GM18867 (cell line): Measurements from ENCODE around the gene TOMM40.
"Not testable (repeated sequence)": the region's sequence is repeated elsewhere in the genome, so short reads cannot be mapped to it uniquely, and the experiment has no call there.

Source experiments
- ATAC-seq: cut with Tn5 transposase; IDR thresholded peaks from one replicate; pipeline ENCODE4 v1.9.1; 2021; ENCODE audit warnings: mild to moderate bottlenecking, moderate library complexity; ENCODE audit not compliant: unreplicated experiment

TOMM40 gene

GRCh38 chr19:44891016-44891882 is at the start of gene TOMM40:
TSS of gene TOMM40 (plus strand) at chr19:44891254. CDS start at chr19:44891416, 162 bp downstream.
- peak; percentile 63 for ATAC-seq

GRCh38 chr19:44845286-44845611 is 45.8 kb upstream of the TOMM40 start:
- no peak for ATAC-seq

GRCh38 chr19:44845612-44846454 is 45.2 kb upstream of the TOMM40 start, which contains the start of gene NECTIN2:
TSS of gene NECTIN2 (plus strand) at chr19:44846297. CDS start at chr19:44846526, 229 bp downstream.
- ATAC-seq: peak; percentile 44

GRCh38 chr19:44846455-44847143 is 44.5 kb upstream of the TOMM40 start:
- no peak for ATAC-seq

GRCh38 chr19:44847144-44848035 is 43.7 kb upstream of the TOMM40 start:
- no peak for ATAC-seq

- no peak for ATAC-seq
Measured at GRCh38 chr19:44848036-44848811, 42.8 kb upstream of the TOMM40 start.

- ATAC-seq: no peak
Measured at GRCh38 chr19:44848812-44849447, 42.1 kb upstream of the TOMM40 start.

GRCh38 chr19:44850641-44851109 is 40.4 kb upstream of the TOMM40 start:
- no peak for ATAC-seq

GRCh38 chr19:44851427-44851826 is 39.6 kb upstream of the TOMM40 start:
- no peak for ATAC-seq

GRCh38 chr19:44855606-44856005 is 35.4 kb upstream of the TOMM40 start:
- ATAC-seq: no peak

- no peak for ATAC-seq
Measured at GRCh38 chr19:44856421-44857083, 34.5 kb upstream of the TOMM40 start.

GRCh38 chr19:44857837-44858236 is 33.2 kb upstream of the TOMM40 start:
- ATAC-seq: no peak

GRCh38 chr19:44861576-44861975 is 29.5 kb upstream of the TOMM40 start:
- ATAC-seq: not testable (repeated sequence)

- no peak for ATAC-seq
Measured at GRCh38 chr19:44863990-44864389, 27.1 kb upstream of the TOMM40 start.

GRCh38 chr19:44865196-44865767 is 25.8 kb upstream of the TOMM40 start:
- no peak for ATAC-seq

GRCh38 chr19:44866664-44867063 is 24.4 kb upstream of the TOMM40 start:
- ATAC-seq: no peak

- ATAC-seq: no peak
Measured at GRCh38 chr19:44867578-44867977, 23.5 kb upstream of the TOMM40 start.
